A549 (cell line): Measurements from ENCODE around the gene CTBP1. TPM values are rescaled to one million over a fixed set of nuclear protein-coding genes. Genes with fewer than 3 reads are reported as not detected.

ENCODE experiments used
- ATAC-seq, 2 experiments: fragments of 200-7000 bp in 1 of 2; fragments of >200 bp in 1 of 2; cut with Nextera tagmentation in 1 of 2; cut with Tn5 transposase in 1 of 2; 3 replicates each; pipeline versions ENCODE4 v1.8.0 to v1.9.1; 2018 to 2020; ENCODE audit warnings: mild to moderate bottlenecking in 1 of 2, moderate library complexity in 1 of 2
- CTCF ChIA-PET: fragments of 300-600 bp; sonication (Branson Sonifier 250); formaldehyde crosslinking; extraction: SDS; loops from one replicate; lab custom pipeline; 2021; ENCODE audit warnings: antibody characterized with exemption, inconsistent platforms; lab: Yijun Ruan, JAX
- POLR2A ChIA-PET: fragments of 350-600 bp; formaldehyde crosslinking; extraction: SDS; loops from one replicate; lab custom pipeline; 2021; ENCODE audit warnings: antibody characterized with exemption, inconsistent platforms; lab: Yijun Ruan, JAX
- DNase-seq, 2 experiments: peaks; one replicate each; pipeline versions ENCODE4 v3.0.0 to v3.0.0-alpha.2; 2011 to 2016; ENCODE audit warnings: low read depth in 1 of 2, low spot score in 1 of 2
- FAIRE-seq: peaks from 2 replicates; lab custom pipeline; 2011; peaks lifted over from hg19 to GRCh38; lab: Jason Lieb, UNC
- H3K27ac ChIP-seq, 2 experiments: fragments of >200 bp; sonication (Bioruptor Twin); formaldehyde crosslinking; 3 replicates each; pipeline ENCODE4 v1.5.1; 2016 to 2017
- H3K4me1 ChIP-seq: fragments of >200 bp; sonication (Bioruptor Twin); formaldehyde crosslinking; 3 replicates; pipeline ENCODE4 v1.6.1; 2016
- H3K4me2 ChIP-seq: fragments of >200 bp; sonication (Bioruptor Twin); formaldehyde crosslinking; 3 replicates; pipeline ENCODE4 v1.6.1; 2016
- H3K4me3 ChIP-seq: fragments of >200 bp; sonication (Bioruptor Twin); formaldehyde crosslinking; 3 replicates; pipeline ENCODE4 v1.5.1; 2016
- H3K9me3 ChIP-seq: fragments of >200 bp; sonication (Bioruptor Twin); formaldehyde crosslinking; 3 replicates; pipeline ENCODE4 v1.6.1; 2016
- CBX8 ChIP-seq: fragments of 200-600 bp; sonication (generic); IDR thresholded peaks from 2 replicates; pipeline ENCODE4 v1.6.1; 2016
- CEBPB ChIP-seq, 2 experiments: fragments of >200 bp in 1 of 2; sonication (Bioruptor Twin) in 1 of 2; formaldehyde crosslinking in 1 of 2; IDR thresholded peaks; 2 replicates each; pipeline ENCODE4 v1.6.1; 2012 to 2016
- CTCF ChIP-seq: fragments of >200 bp; sonication (Bioruptor Twin); formaldehyde crosslinking; IDR thresholded peaks from 3 replicates; pipeline ENCODE4 v1.5.1; 2016
- EHF ChIP-seq: fragments of 250-450 bp; sonication (Bioruptor Pico); IDR thresholded peaks from 2 replicates; pipeline ENCODE4 v1.5.0; 2020; ENCODE audit warnings: mild to moderate bottlenecking
- ESRRA ChIP-seq: fragments of 150-350 bp; IDR thresholded peaks from 2 replicates; pipeline ENCODE4 v1.6.1; 2014; ENCODE audit warnings: mild to moderate bottlenecking, low read length, borderline replicate concordance
- FOXS1 ChIP-seq: fragments of 250-450 bp; sonication (Bioruptor Pico); IDR thresholded peaks from 2 replicates; pipeline ENCODE4 v1.5.0; 2020; ENCODE audit warnings: mild to moderate bottlenecking, moderate library complexity
- HDAC2 ChIP-seq: fragments of 200-600 bp; sonication (generic); IDR thresholded peaks from 2 replicates; pipeline ENCODE4 v1.6.1; 2016
- HES2 ChIP-seq: fragments of >200 bp; sonication (Bioruptor Twin); formaldehyde crosslinking; IDR thresholded peaks from 2 replicates; pipeline ENCODE4 v1.6.1; 2016
- HOXB13 ChIP-seq: fragments of 250-450 bp; sonication (Bioruptor Pico); IDR thresholded peaks from 2 replicates; pipeline ENCODE4 v1.5.0; 2020; ENCODE audit warnings: low read depth, mild to moderate bottlenecking, moderate library complexity
- JUNB ChIP-seq: fragments of >200 bp; sonication (Bioruptor Twin); formaldehyde crosslinking; IDR thresholded peaks from 2 replicates; pipeline ENCODE4 v1.6.1; 2016
- KDM5A ChIP-seq: fragments of 200-600 bp; sonication (generic); IDR thresholded peaks from 2 replicates; pipeline ENCODE4 v1.6.1; 2016; ENCODE audit warnings: antibody characterized with exemption, mild to moderate bottlenecking
- MAFK ChIP-seq: fragments of 450-650 bp; IDR thresholded peaks from 2 replicates; pipeline ENCODE4 v1.6.1; 2014; ENCODE audit not compliant: partially characterized antibody
- MAX ChIP-seq: IDR thresholded peaks from 2 replicates; pipeline ENCODE4 v1.6.1; 2012
- NR3C1 ChIP-seq: fragments of >200 bp; sonication (Bioruptor Twin); formaldehyde crosslinking; IDR thresholded peaks from 3 replicates; pipeline ENCODE4 v1.6.1; 2017
- PHF8 ChIP-seq: fragments of 200-600 bp; sonication (generic); IDR thresholded peaks from 2 replicates; pipeline ENCODE4 v1.6.1; 2016; ENCODE audit warnings: low read depth, mild to moderate bottlenecking, antibody characterized with exemption, moderate library complexity, borderline replicate concordance
- POLR2AphosphoS2 ChIP-seq: conservative IDR thresholded peaks from 2 replicates; pipeline ENCODE4 v1.6.1; 2012; ENCODE audit warnings: low read length, improper control_type of control experiment, inconsistent platforms
- RAD21 ChIP-seq, 2 experiments: fragments of >200 bp in 1 of 2; sonication (Bioruptor Twin) in 1 of 2; formaldehyde crosslinking in 1 of 2; IDR thresholded peaks in 1 of 2; conservative IDR thresholded peaks in 1 of 2; 2 replicates in 1 of 2; 3 replicates in 1 of 2; pipeline ENCODE4 v1.6.1; 2012 to 2018; ENCODE audit warnings: inconsistent platforms in 1 of 2
- RARB ChIP-seq: fragments of 250-450 bp; sonication (Bioruptor Pico); IDR thresholded peaks from 2 replicates; pipeline ENCODE4 v1.8.0; 2021; ENCODE audit warnings: mild to moderate bottlenecking, moderate library complexity
- RFX5 ChIP-seq: fragments of 450-650 bp; IDR thresholded peaks from 2 replicates; pipeline ENCODE4 v1.7.1; 2014; ENCODE audit warnings: antibody characterized with exemption, mild to moderate bottlenecking, moderate library complexity
- RNF2 ChIP-seq: fragments of 200-600 bp; sonication (generic); IDR thresholded peaks from 2 replicates; pipeline ENCODE4 v1.6.1; 2016; ENCODE audit warnings: low read depth, mild to moderate bottlenecking, antibody characterized with exemption, moderate library complexity, borderline replicate concordance
- SMC3 ChIP-seq: fragments of >200 bp; sonication (Bioruptor Twin); formaldehyde crosslinking; IDR thresholded peaks from 3 replicates; pipeline ENCODE4 v1.6.1; 2018; ENCODE audit warnings: inconsistent platforms
- SREBF2 ChIP-seq: fragments of 450-650 bp; IDR thresholded peaks from 2 replicates; pipeline ENCODE4 v1.6.1; 2014; ENCODE audit warnings: mild to moderate bottlenecking, moderate library complexity
- TFCP2L1 ChIP-seq: fragments of 250-450 bp; sonication (Bioruptor Pico); IDR thresholded peaks from 2 replicates; pipeline ENCODE4 v1.5.0; 2021; ENCODE audit warnings: mild to moderate bottlenecking
- TP53 ChIP-seq: fragments of 250-450 bp; sonication (Bioruptor Pico); IDR thresholded peaks from 2 replicates; pipeline ENCODE4 v1.5.0; 2021; ENCODE audit warnings: mild to moderate bottlenecking, moderate library complexity
- USF2 ChIP-seq: fragments of 450-650 bp; IDR thresholded peaks from 2 replicates; pipeline ENCODE4 v1.6.1; 2014; ENCODE audit warnings: antibody characterized with exemption
- ZNF302 ChIP-seq: fragments of 250-450 bp; sonication (Bioruptor Pico); IDR thresholded peaks from 2 replicates; pipeline ENCODE4 v1.9.0; 2021; ENCODE audit warnings: inconsistent platforms, mild to moderate bottlenecking, moderate library complexity
- WGBS: methylation state at CpG from one replicate; pipeline ENCODE4 v1.1.6; 2017; ENCODE audit errors: missing lambda C conversion rate; 5-methylcytosine and 5-hydroxymethylcytosine counted together
- polyA plus RNA-seq, 4 experiments: library from polyadenylated mRNA; depleted of rRNA in 3 of 4; stranded (reverse); fragments of >200 nt; fragmentation: RNase III in 1 of 4; extraction: RNeasy Plus Mini Kit Qiagen cat#74134 plus additional on column Dnase treatment in 1 of 4; gene quantifications; 2 replicates in 3 of 4; 3 replicates in 1 of 4; pipeline ENCODE4 v1.2.3, GENCODE V29; 2011 to 2017
- TF ChIP-seq, protein P1 (sequence below): fragments of 200-600 bp; sonication (generic); IDR thresholded peaks from 2 replicates; pipeline ENCODE4 v1.6.1; 2016; ENCODE audit warnings: antibody characterized with exemption, mild to moderate bottlenecking, moderate library complexity
- TF ChIP-seq, protein P2 (sequence below): fragments of 150-350 bp; IDR thresholded peaks from 2 replicates; pipeline ENCODE4 v1.6.1; 2014; ENCODE audit warnings: low read depth, mild to moderate bottlenecking, low read length

CTBP1 gene
- polyA plus RNA-seq, 2 of the 4 experiments (the other 2 are of a cell fraction): 43.1 to 93.1 TPM

DNA sequence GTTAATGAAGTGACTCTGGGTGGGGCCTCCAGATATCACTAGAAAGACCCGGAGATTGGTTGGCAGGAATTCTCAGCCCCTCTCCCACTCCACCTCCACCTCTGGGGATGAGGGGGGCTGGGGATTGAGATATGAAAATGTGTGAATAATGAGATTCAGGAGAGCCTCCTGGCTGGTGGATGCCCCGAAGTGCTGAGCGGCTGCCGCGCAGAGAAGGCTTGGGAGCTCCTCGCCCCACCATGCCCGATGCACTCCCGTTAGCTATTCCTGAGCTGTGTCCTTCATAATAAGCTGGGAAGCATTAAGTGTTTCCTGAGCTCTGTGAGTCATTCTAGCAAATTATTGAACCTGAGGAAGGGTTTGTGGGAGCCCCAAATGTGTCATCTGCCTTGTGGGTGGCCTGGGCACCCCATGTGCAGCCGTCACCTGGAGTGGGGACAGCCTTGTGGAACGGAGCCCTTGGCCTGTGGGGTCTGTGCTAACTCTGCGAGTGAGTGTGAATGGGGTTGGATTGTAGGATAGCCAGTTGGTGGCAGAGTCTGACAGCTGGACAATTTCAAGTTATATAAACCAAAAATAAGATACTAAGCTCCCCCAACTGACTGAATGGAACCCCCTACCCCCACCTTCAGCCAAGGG, 36.3 kb upstream of the CTBP1 start:
- WGBS: 68% methylated on average over 10 of the region's 11 CpGs
- TF ChIP-seq RNF2: no peak
- no peak for TF ChIP-seq EHF
- TF ChIP-seq FOXS1 (CRISPR knock-in tag): no peak
- TF ChIP-seq POLR2AphosphoS2: no peak
- no peak for TF ChIP-seq ZNF302
- no peak for TF ChIP-seq RAD21 (conservative IDR thresholded peaks at IDR 0.05 in 1 of 2, IDR thresholded peaks at IDR 0.05 in 1 of 2)
- TF ChIP-seq ESRRA: no peak
- TF ChIP-seq KDM5A: no peak
- no peak for TF ChIP-seq NR3C1
- ATAC-seq (no peak), FAIRE-seq (no peak), DNase-seq (no peak)
- ChIA-PET CTCF (interaction anchor here (0.8 to 1.0 kb wide), 3 partner anchors 10 to 39 kb away, joined by 3 to 4 read pairs (median 3); no protein-coding TSS in a partner anchor), POLR2A (no interaction called here)
- H3K9me3 ChIP-seq: no peaks in the 10 kb centered on the region; the same call in 2 of the 3 replicates
- H3K4me2 ChIP-seq: no peak overlapping the region
- no peak overlapping the region for H3K4me3 ChIP-seq
- no peak overlapping the region for H3K27ac ChIP-seq
- peaks cover 4% of the 10 kb centered on the region; the same call in 1 of the 3 replicates for H3K4me1 ChIP-seq

- Histone ChIP-seq H3K4me1 (peaks cover 1% of the 10 kb centered on the region; the same call in 1 of the 3 replicates), H3K4me3 (no peak overlapping the region), H3K27ac (no peak overlapping the region), H3K9me3 (no peaks in the 10 kb centered on the region; the same call in 2 of the 3 replicates), H3K4me2 (no peak overlapping the region)
- no peak for ATAC-seq
- WGBS: 62% methylated on average over 9 of the region's 9 CpGs
- no peak for FAIRE-seq
- TF ChIP-seq MAX (no peak), RFX5 (no peak), HDAC2 (no peak), HOXB13 (no peak), TP53 (CRISPR knock-in tag) (no peak), SREBF2 (no peak), MAFK (no peak)
- TF ChIP-seq, protein P1, sequence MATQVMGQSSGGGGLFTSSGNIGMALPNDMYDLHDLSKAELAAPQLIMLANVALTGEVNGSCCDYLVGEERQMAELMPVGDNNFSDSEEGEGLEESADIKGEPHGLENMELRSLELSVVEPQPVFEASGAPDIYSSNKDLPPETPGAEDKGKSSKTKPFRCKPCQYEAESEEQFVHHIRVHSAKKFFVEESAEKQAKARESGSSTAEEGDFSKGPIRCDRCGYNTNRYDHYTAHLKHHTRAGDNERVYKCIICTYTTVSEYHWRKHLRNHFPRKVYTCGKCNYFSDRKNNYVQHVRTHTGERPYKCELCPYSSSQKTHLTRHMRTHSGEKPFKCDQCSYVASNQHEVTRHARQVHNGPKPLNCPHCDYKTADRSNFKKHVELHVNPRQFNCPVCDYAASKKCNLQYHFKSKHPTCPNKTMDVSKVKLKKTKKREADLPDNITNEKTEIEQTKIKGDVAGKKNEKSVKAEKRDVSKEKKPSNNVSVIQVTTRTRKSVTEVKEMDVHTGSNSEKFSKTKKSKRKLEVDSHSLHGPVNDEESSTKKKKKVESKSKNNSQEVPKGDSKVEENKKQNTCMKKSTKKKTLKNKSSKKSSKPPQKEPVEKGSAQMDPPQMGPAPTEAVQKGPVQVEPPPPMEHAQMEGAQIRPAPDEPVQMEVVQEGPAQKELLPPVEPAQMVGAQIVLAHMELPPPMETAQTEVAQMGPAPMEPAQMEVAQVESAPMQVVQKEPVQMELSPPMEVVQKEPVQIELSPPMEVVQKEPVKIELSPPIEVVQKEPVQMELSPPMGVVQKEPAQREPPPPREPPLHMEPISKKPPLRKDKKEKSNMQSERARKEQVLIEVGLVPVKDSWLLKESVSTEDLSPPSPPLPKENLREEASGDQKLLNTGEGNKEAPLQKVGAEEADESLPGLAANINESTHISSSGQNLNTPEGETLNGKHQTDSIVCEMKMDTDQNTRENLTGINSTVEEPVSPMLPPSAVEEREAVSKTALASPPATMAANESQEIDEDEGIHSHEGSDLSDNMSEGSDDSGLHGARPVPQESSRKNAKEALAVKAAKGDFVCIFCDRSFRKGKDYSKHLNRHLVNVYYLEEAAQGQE: no peak
- TF ChIP-seq, protein P2, sequence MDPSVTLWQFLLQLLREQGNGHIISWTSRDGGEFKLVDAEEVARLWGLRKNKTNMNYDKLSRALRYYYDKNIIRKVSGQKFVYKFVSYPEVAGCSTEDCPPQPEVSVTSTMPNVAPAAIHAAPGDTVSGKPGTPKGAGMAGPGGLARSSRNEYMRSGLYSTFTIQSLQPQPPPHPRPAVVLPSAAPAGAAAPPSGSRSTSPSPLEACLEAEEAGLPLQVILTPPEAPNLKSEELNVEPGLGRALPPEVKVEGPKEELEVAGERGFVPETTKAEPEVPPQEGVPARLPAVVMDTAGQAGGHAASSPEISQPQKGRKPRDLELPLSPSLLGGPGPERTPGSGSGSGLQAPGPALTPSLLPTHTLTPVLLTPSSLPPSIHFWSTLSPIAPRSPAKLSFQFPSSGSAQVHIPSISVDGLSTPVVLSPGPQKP: no peak
- no peak for DNase-seq
- ChIA-PET CTCF (no interaction called here), POLR2A (no interaction called here)
Measured at GRCh38 chr4:1283711-1284110, 34.8 kb upstream of the CTBP1 start.

DNA sequence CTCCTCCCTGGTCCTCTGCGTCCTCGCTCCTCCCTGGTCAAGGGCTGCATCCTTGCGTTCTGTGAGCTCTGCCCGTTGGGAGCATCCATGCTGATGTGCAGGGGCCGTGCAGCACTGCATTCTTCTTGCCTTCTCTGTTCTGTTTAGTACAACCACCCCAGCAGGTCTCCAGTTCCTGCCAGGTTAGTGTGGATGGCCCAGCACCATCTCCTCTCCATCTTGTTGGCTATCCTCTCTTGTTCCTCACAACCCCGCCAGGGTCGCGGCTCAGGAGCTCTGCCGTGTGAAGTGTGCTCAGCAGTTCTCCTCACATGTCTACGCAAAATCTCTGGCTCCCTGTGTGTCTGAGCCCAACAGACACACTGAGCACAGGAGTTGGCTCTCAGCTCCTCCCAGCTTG, 30.3 kb upstream of the CTBP1 start:
- WGBS: 57% methylated on average over 10 of the region's 10 CpGs
- FAIRE-seq (no peak), ATAC-seq (no peak), DNase-seq (no peak)
- ChIA-PET CTCF (no interaction called here), POLR2A (no interaction called here)
- no peaks in the 10 kb centered on the region for H3K4me1 ChIP-seq
- H3K4me2 ChIP-seq: no peak overlapping the region
- no peak overlapping the region for H3K4me3 ChIP-seq
- H3K27ac ChIP-seq: no peak overlapping the region
- no peaks in the 10 kb centered on the region for H3K9me3 ChIP-seq
- TF ChIP-seq RARB (CRISPR knock-in tag) (no peak), PHF8 (no peak), SMC3 (no peak), USF2 (no peak), CBX8 (no peak), CEBPB (IDR thresholded peaks at IDR 0.05) (no peak), HDAC2 (no peak), CTCF (no peak), JUNB (no peak), HES2 (no peak), HOXB13 (no peak), TFCP2L1 (CRISPR knock-in tag) (no peak), RAD21 (conservative IDR thresholded peaks at IDR 0.05 in 1 of 2, IDR thresholded peaks at IDR 0.05 in 1 of 2) (no peak)
